Lower lobe of right lung (tissue), 2 donors: Measurements from ENCODE around the gene TIMP1. TPM values are rescaled to one million over a fixed set of nuclear protein-coding genes. Genes with fewer than 3 reads are reported as not detected.

Experiments used
- ATAC-seq, 2 donors: fragments of 200-7000 bp; cut with Tn5 transposase; one replicate each; pipeline ENCODE4 v1.9.1; 2020 to 2022; ENCODE audit warnings: mild to moderate bottlenecking in 2 of 2, moderate library complexity in 2 of 2
- DNase-seq: peaks from one replicate; pipeline ENCODE4 v3.0.0-alpha.2; 2020
- H3K27ac ChIP-seq: fragments of 200-600 bp; one replicate; pipeline ENCODE4 v1.8.0; 2022
- H3K27me3 ChIP-seq: fragments of 200-600 bp; one replicate; pipeline ENCODE4 v1.8.0; 2022; ENCODE audit warnings: low read depth
- H3K36me3 ChIP-seq: fragments of 200-600 bp; one replicate; pipeline ENCODE4 v1.8.0; 2022; ENCODE audit warnings: mild to moderate bottlenecking
- H3K4me1 ChIP-seq: fragments of 200-600 bp; one replicate; pipeline ENCODE4 v1.8.0; 2022
- H3K4me3 ChIP-seq: fragments of 200-600 bp; one replicate; pipeline ENCODE4 v1.8.0; 2022; ENCODE audit warnings: mild to moderate bottlenecking
- H3K9me3 ChIP-seq: fragments of 200-600 bp; one replicate; pipeline ENCODE4 v1.8.0; 2022
- intact Hi-C: fragments of 100-400 bp; cut with DNase I; formaldehyde crosslinking; loops from one replicate; pipeline ENCODE4 v1.11.0; 2022
- total RNA-seq: library from RNA; stranded (reverse); fragmentation: NEBNext Ultra II Directional; extraction: Animal tissue kit (Norgen Biotek cat#: 25700); gene quantifications from one replicate; pipeline ENCODE4 v1.2.1, GENCODE V29; 2021
- TF ChIP-seq, protein P1 (sequence below): fragments of 200-600 bp; IDR thresholded peaks from one replicate; pipeline ENCODE4 v1.8.0; 2022; ENCODE audit warnings: antibody characterized with exemption, mild to moderate bottlenecking
- donor health status: DM: no; HTN: yes; CAD: no; lungs with severe emphysema.

Gene TIMP1
- total RNA-seq, 1 donor from 2014 or later: 189 TPM

DNA sequence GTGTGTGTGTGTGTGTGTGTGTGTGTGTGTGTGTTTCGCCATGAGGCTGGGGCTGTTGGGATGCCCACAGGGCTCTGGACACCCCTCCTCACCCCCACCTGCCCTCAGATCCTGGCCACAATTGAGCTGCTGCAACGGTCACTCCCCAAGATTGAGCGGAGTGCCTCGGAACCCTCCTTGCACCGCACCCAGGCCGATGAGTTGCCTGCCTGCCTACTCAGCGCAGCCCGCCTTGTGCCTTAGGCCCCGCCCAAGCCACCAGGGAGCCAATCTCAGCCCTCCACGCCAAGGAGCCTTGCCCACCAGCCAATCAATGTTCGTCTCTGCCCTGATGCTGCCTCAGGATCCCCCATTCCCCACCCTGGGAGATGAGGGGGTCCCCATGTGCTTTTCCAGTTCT, 11.0 kb upstream of the TIMP1 start:
- TF ChIP-seq, protein P1, sequence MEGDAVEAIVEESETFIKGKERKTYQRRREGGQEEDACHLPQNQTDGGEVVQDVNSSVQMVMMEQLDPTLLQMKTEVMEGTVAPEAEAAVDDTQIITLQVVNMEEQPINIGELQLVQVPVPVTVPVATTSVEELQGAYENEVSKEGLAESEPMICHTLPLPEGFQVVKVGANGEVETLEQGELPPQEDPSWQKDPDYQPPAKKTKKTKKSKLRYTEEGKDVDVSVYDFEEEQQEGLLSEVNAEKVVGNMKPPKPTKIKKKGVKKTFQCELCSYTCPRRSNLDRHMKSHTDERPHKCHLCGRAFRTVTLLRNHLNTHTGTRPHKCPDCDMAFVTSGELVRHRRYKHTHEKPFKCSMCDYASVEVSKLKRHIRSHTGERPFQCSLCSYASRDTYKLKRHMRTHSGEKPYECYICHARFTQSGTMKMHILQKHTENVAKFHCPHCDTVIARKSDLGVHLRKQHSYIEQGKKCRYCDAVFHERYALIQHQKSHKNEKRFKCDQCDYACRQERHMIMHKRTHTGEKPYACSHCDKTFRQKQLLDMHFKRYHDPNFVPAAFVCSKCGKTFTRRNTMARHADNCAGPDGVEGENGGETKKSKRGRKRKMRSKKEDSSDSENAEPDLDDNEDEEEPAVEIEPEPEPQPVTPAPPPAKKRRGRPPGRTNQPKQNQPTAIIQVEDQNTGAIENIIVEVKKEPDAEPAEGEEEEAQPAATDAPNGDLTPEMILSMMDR: no peak
- H3K4me1 ChIP-seq: no peaks in the 10 kb centered on the region
- H3K27me3 ChIP-seq: no peaks in the 10 kb centered on the region
- no peak overlapping the region for H3K4me3 ChIP-seq
- intact Hi-C loops: no loop called here
- no peaks in the 10 kb centered on the region for H3K9me3 ChIP-seq
- ATAC-seq: no peak
- no peak for DNase-seq
- no peak overlapping the region for H3K27ac ChIP-seq
- H3K36me3 ChIP-seq: peaks cover 52% of the 10 kb centered on the region

DNA sequence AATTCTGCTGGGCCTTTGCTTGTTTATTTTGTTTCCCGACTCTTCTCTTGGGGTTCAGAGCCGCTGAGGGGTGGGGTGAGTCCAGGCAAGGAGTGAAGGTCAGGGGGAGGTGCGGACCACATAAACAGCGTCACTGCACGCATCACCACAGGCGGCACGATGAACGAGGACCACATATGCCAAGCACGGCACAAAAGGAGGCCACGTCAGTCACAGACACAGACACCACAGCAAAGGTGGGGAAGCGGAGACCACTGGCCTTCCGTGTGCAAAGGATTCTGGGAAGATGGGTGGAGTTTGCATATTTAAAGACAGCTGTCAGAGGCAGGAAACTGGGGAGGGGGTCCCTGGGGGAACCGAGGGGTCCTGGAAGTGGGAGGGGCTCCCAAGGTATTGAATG, 10.3 kb upstream of the TIMP1 start:
- Histone ChIP-seq H3K36me3 (peaks cover 46% of the 10 kb centered on the region), H3K4me3 (no peak overlapping the region), H3K27ac (no peak overlapping the region), H3K4me1 (no peaks in the 10 kb centered on the region), H3K27me3 (no peaks in the 10 kb centered on the region), H3K9me3 (no peaks in the 10 kb centered on the region)
- ATAC-seq (no peak), DNase-seq (no peak)
- intact Hi-C loops: no loop called here
- TF ChIP-seq, protein P1: no peak

GRCh38 chrX:47572773-47573340, 9.4 kb upstream of the TIMP1 start:
- H3K36me3 ChIP-seq: peaks cover 36% of the 10 kb centered on the region
- intact Hi-C loops: no loop called here
- ATAC-seq (peak in 1 of 2 donors; percentile 3), DNase-seq (no peak)
- TF ChIP-seq, protein P1: no peak
- H3K4me3 ChIP-seq: no peak overlapping the region
- no peaks in the 10 kb centered on the region for H3K9me3 ChIP-seq
- H3K27ac ChIP-seq: no peak overlapping the region
- no peaks in the 10 kb centered on the region for H3K4me1 ChIP-seq
- H3K27me3 ChIP-seq: no peaks in the 10 kb centered on the region

GRCh38 chrX:47573341-47574075, 8.7 kb upstream of the TIMP1 start:
- peak; percentile 8 to 38 for ATAC-seq
- peaks cover 30% of the 10 kb centered on the region for H3K36me3 ChIP-seq
- TF ChIP-seq, protein P1: no peak
- H3K4me1 ChIP-seq: peaks cover 3% of the 10 kb centered on the region
- no peak for DNase-seq
- peak overlapping the region; percentile 27 for H3K4me3 ChIP-seq
- no peaks in the 10 kb centered on the region for H3K9me3 ChIP-seq
- intact Hi-C loops: no loop called here
- H3K27me3 ChIP-seq: no peaks in the 10 kb centered on the region
- peak overlapping the region; percentile 60 for H3K27ac ChIP-seq

- TF ChIP-seq, protein P1: no peak
- peaks cover 24% of the 10 kb centered on the region for H3K36me3 ChIP-seq
- DNase-seq (no peak), ATAC-seq (peak; percentile 13 to 42)
- peaks cover 9% of the 10 kb centered on the region for H3K4me1 ChIP-seq
- H3K27ac ChIP-seq: peak overlapping the region; percentile 60
- intact Hi-C loops: no loop called here
- H3K4me3 ChIP-seq: peak overlapping the region; percentile 27
- H3K27me3 ChIP-seq: no peaks in the 10 kb centered on the region
- H3K9me3 ChIP-seq: no peaks in the 10 kb centered on the region
Measured at GRCh38 chrX:47574076-47574546, 8.1 kb upstream of the TIMP1 start.
